Lower leg skin (tissue), 3 donors: Measurements from ENCODE around the gene COL1A2.

Experiments used
- CTCF ChIP-seq, 3 donors: fragments of 450-650 bp; IDR thresholded peaks; one replicate each; pipeline ENCODE4 v1.5.1; 2016; ENCODE audit warnings: antibody characterized with exemption in 3 of 3, mild to moderate bottlenecking in 3 of 3, moderate library complexity in 2 of 3
- POLR2A ChIP-seq, 2 donors: fragments of 450-650 bp; IDR thresholded peaks; one replicate each; pipeline ENCODE4 v1.6.1; 2016 to 2017; ENCODE audit warnings: antibody characterized with exemption in 2 of 2, mild to moderate bottlenecking in 1 of 2, moderate library complexity in 1 of 2

GRCh38 chr7:94345907-94346306 lies 48.8 kb upstream of the COL1A2 start:
- TF ChIP-seq CTCF (IDR thresholded peaks at IDR 0.05) (no peak), POLR2A (IDR thresholded peaks at IDR 0.05) (no peak)
